SU-DHL-6 (cell line): ENCODE results near the gene SPOCK1.

Source experiments
- CTCF ChIP-seq: fragments of 200-600 bp; sonication (generic); IDR thresholded peaks from one replicate; pipeline ENCODE4 v1.5.1; 2017; ENCODE audit warnings: antibody characterized with exemption, mild to moderate bottlenecking, low read length, moderate library complexity; ENCODE audit not compliant: insufficient read depth, poor library complexity, severe bottlenecking
- EZH2phosphoT487 ChIP-seq: fragments of 200-600 bp; sonication (generic), shearing (Covaris generic); conservative IDR thresholded peaks from 2 replicates; pipeline ENCODE4 v1.6.1; 2018; ENCODE audit warnings: mild to moderate bottlenecking, antibody characterized with exemption, low read length, moderate library complexity, mixed read lengths

DNA sequence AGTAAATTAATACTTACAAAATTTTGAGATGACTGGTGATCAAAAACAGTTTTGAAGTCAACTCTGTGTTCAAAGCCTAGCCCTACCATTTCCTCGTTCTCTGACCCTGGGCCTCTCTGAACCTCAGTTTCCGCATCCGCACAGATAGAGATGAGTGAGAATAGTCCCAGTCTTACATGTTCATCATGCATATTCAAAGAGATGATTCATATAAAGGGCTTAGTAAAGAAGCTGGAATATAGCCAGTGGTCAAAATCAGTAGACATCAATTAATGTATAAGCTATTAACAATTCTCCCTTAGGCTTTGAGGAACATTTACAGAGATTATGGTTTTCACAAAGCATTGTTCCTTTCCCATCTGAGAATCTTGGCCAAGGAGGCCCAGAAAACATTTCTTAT, 250.6 kb downstream of the SPOCK1 start:
- TF ChIP-seq CTCF = no peak
- TF ChIP-seq EZH2phosphoT487 = no peak
